ENCODE measurements around the gene ZNF814. TPM values are rescaled to one million over a fixed set of nuclear protein-coding genes. Genes with fewer than 3 reads are reported as not detected.
A peak's percentile ranks its signal among the peaks of the same experiment; 100 is the strongest.
"Not testable (repeated sequence)": the region's sequence is repeated elsewhere in the genome, so short reads cannot be mapped to it uniquely, and the experiment has no call there.

ZNF814 gene
- polyA plus RNA-seq (ENCODE audit: insufficient read length in 4 of 4): 10 to 100 TPM; 36.3 to 84.0 (median 53.2) TPM

DNA sequence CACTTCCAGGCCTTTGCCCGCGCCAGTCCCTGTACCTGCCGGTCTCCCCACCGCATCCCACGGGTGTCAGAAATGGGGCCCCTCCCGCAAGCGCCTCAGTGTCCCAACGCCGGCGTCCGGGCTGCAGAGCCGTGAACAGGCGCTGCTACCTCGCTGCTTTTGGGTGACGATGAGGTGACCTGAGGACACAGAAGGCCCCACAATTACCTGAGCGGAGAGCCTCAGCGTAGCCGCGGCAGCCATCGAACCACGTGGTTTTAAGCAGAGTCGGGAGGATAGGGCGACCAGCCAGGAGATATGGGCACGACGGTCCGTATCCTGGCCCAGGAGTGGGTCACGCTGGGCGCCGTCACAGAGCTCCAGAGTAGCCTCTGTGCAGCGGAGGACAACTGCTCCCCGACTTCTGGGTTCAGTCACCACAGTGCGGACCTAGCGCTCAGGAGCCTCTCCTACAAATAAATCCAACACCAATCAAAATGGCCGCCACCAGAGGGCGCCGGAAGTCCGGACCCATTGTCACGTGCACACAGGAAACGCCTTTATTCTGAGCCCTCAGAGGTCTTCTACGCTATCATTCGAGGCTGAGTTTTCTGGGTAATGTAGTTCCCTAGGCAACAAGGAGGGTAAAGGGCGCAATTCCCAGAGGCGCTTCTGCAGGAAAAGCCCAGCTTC is at the start of gene ZNF814:
Gene ZNF814 (minus strand): TSS at position 478 of the 672 bp plus-strand sequence. CDS start 235 bp downstream, at position 243.
- DNase-seq (ENCODE audit: low read depth in 4 of 4, low spot score in 3 of 4): peak; percentile 67 to 81 (median 76)

DNA sequence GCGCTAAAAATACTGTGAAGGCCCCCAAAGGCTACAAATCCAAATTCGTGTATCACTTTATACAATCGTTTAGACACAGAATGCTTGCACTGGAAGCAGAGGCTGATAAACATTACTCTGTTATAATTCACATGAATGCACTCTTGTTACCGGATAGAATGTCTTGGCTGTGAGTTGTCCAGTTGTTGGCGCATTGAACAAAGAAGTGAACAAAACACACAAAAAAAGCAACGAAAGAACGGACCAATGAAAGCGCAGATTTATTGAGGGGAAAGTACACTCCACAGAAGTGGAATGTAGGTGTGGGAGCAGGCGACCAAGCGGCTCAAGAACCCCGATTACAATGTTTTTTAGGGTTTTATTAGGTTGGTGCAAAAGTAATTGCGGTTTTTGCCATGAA is 46.9 kb upstream of the ZNF814 start:
- no peak for DNase-seq (ENCODE audit: low read depth in 4 of 4, low spot score in 3 of 4)

DNA sequence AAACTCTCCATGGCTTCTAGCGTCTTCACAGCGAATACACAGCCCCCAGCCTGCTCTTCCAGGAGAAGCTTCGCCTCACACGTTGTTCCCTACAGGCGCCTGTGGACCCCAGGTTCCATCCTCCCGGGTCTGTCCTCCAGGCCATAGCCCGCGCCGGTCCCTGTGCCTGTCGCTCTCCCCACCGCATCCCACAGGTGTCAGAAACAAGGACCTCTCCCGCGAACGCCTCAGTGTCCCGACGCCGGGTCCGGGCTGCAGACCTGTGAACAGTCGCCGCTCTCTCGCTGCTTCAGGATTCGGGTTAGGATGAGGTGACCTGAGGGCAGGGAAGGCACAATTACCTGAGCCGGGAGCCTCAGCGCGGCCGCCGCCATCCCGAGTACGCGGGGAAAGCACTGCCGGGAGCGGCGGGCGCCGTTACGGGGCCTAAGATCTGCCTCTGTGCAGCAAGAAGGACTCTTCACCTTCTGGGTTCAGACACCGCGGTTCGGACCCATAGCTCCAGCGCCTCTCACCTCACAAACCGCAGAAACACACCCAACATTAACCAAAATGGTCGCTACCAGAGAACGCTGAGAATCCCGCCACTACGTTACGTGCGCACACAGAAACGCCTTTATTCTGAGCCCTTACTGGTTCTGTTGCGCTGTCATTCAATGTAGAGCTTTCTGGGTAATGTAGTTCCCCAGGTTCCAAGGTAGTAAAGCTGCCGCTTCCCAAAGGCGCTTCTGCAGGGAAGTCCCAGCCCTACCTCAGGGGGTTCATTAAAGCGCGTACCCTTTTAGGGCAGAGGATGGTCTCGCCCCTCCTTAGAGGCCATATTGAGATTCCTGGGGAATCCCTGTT is 46.2 kb upstream of the ZNF814 start, which contains the start of gene ZNF418:
Gene ZNF418 (minus strand): TSS at position 583 of the 846 bp plus-strand sequence. CDS start 1,580 bp downstream, outside the sequence.
- DNase-seq (ENCODE audit: low read depth in 4 of 4, low spot score in 3 of 4): peak; percentile 62 to 83 (median 73)

DNA sequence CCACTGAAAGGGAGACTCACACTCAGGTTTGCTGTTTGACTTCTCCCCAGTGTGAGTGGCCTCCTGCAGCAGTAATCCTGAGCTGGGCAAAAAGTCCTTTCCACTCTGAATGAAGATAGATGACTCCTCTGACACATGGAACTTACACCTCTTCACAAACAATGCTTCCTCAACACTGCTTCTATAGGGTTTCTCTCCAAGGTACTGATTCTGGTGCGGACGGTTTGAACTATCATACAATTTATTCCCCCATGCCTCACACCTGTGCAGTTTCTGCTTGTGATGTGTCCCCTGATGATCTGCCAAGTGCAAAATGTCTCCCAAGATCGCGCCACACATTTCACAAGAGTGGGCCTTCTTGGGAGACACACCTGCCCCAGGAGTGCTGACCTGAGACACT is 38.8 kb upstream of the ZNF814 start:
- no peak for DNase-seq (ENCODE audit: low read depth in 4 of 4, low spot score in 3 of 4)

DNA sequence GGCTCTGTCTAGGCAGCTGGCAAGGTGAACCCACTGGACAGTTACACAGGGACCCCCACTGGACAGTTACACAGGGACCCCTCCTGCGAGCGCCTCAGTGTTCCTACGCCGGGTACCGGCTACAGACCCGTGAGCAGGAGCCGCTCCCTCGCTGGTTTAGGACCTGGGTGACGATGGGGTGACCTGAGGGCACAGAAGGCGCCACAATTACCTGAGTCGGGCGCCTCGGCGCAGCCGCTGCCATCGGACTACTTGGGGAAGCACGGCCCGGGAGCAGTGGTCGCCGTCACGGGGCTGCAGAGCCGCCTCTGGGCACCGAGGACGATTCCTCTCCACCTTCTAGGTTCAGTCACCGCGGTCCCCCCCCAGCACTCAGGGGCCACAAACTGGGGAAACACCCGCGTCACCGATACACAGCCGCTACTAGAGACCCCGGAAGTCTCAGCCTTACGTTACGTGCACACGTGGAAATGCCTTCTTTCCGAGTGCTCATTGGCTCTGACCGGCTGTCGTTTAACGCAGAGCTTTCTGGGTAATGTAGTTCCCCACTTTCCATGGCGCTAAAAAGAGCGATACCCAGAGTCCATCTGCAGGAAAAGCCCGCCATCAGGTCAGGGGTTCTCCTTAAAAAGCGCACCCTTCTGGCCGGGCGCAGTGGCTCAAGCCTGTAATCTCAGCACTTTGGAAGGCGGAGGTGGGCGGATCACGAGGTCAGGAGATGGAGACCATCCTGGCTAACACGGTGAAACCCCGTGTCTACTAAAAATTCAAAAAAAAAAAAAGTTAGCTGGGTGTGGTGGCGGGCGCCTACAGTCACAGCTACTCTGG is 27.5 kb upstream of the ZNF814 start, which contains the start of gene ZNF417:
Gene ZNF417 (minus strand): TSS at position 425 of the 828 bp plus-strand sequence. CDS start 181 bp downstream, at position 244.
- DNase-seq (ENCODE audit: low read depth in 4 of 4, low spot score in 3 of 4): peak; percentile 85 to 94 (median 88)

DNA sequence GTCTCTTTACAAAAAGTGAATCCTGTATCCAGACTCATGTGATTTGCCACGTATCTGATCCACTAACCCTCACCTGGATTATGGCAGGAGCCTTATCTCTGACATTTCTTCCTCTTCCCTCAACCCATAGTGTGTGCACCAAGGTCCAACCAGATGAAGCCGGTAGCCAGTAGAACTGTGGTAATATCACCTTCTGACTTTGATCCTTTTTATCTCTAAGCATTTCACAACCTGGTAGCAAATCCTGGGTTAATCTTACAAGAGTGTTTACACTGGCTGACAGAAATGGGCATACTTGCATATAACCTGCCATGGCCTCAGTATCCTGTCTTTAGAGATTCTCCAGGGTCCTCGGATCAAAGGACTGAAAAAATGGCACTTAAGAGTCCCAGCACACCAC is 25.7 kb upstream of the ZNF814 start:
- no peak for DNase-seq (ENCODE audit: low read depth in 4 of 4, low spot score in 3 of 4)

DNA sequence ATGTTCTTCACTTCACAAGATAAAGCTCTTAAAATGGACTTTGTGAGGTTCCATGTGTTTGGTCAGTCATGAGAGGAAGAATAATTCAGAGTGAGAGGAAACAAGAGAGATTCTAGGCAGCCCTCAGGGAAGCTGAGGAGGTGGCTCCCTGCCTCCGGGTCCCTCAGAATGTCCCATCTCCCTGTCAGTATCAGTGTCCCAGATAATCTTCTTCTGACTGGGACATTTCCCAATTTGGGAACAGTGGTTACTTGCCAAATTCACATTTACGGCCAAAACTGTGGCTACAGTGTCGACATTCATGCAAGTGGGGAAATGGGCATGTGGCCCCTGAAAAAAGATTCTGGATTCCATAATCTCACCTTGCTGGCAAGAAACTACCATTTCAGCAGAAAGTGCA is 18.6 kb upstream of the ZNF814 start:
- DNase-seq (ENCODE audit: low read depth in 4 of 4, low spot score in 3 of 4): no peak

DNA sequence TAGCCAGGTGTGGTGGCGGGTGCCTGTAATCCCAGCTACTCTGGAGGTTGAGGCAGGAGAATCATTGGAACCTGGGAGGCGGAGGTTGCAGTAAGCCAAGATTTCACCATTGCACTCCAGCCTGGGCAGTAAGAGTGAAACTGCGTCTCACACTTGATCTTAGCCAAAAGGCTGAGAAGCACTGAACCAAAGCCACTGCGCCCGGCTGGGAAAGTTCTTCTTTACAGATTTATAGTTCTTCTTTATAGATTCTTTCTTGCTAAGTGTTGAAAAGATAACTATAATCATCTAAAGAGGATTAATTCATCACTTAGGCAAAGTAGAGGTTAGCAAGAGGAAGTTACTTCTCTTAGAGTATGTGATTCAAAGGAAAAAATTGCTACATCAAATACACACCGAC is 16.4 kb upstream of the ZNF814 start:
- no peak for DNase-seq (ENCODE audit: low read depth in 4 of 4, low spot score in 3 of 4)

DNA sequence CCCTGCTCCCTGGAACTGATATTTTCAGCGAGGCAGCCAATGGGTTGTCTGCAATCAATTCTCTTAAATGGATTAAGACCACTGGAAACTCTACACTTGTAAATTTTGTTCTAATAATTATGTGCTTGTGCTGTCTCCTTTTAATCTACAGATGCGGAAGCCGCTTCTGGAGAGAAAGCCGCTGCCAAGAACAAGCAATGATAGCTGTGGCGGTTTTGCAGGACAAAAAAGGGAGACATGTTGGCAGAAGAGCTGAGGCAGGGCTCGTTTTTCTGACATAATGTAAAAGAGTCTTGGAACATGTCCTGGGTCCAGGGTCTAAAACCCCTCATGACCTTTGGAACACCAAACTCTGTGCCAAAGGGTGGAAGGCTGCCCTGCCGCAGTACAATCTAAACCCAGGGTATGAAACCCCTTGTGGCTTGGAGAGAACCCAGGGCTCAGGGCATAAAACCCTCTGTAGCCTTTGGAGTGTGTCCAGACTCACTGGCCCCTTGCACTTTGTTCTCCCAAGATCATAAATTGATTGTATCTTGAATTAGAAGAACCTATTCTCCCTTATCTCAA is 14.9 kb upstream of the ZNF814 start:
- DNase-seq (ENCODE audit: low read depth in 4 of 4, low spot score in 3 of 4): no peak

DNA sequence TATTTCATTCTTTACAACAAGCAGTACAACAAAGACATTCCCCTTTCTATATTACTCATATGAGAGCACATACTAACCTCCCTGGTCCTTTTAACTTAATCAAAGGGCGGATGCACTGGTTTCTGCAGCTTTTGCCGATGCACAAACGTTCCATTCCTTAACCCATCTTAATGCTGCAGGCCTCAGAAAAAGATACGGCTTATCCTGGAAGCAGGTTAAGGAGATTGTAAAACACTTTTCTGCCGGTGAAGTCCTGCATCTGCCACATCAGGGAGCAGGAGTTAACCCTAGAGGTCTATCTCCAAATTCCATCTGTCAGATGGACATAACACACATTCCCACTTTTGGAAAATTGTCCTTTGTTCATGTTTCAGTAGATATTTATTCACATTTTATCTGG is 11.5 kb upstream of the ZNF814 start:
- no peak for DNase-seq (ENCODE audit: low read depth in 4 of 4, low spot score in 3 of 4)

DNA sequence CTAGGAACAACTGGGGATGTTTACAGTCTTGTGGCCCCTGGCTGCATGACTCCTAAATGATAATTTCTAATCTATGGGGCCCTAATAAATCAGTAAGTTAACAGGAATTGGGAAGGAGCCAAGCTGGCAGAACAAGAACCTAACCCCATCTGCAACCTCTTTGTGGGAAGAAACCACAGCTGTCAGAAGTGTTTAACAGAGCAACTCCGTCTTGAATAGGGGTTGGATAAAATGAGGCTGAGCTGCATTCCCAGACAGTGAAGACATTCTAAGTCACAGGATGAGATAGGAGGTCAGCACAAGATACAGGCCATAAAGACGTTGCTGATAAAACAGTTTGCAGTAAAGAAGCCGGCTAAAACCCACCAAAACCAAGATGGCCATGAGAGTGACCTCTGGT is 1.9 kb upstream of the ZNF814 start:
- DNase-seq (ENCODE audit: low read depth in 4 of 4, low spot score in 3 of 4): not testable (repeated sequence)

DNA sequence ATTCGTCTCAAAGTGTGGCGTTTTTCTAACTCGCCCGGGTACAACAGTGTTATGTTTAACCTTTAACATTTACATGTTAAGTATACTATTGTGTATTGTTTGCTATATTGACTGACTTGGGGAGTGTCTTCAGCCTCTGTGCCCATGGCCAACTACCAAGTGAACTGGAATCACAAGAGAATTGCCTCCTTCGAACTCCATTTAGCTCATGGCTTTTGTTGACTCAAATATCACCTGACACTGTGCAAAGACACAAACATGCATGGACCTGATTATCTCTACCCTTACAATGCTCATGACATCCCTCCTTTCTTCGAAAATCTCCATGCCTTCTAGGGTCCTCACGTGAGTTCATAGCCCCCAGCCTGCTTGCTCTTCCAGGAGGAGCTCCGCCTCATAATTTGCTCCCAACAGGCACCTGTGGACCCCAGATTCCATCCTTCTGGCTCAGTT is 704 bp downstream of the ZNF814 start:
- DNase-seq (ENCODE audit: low read depth in 4 of 4, low spot score in 3 of 4): peak in 1 of 4 donors; percentile 5

DNA sequence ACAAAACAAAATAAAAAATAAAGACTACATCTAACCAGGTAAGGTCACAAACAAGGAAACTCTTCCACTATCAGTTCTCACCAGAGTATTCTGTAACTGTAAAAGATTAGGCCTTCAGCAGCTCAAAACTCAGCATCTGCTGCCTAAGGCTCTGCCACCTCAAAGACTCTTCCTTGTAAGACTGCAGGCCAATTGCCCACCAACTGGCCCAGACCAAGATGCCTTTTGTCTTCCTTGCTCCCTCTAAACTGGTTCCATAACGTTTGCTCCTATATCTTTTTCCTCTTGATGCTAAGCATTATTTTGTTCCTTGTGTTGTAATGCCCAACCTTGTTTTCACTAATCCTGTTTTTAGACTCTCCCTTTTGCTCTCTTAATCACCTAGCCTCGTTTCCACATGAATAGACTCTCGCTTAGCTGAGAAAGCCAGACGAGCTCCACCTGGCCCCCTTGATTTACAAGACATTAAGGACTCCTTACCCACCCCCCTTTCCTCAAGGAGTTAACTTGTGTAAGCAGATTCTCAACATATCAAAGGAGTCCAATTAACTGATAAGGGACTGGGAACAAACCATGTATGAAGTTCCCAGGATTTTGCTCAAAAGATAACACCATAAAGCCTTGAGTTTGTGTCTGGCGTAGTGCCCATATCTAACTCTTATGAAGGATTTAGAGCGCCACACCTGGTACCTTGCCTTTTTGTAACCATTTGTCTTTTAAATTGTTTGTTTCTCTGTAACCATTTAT is 1.5 kb downstream of the ZNF814 start:
- peak in 3 of 4 donors; percentile 26 to 50 (median 39) for DNase-seq (ENCODE audit: low read depth in 4 of 4, low spot score in 3 of 4)

DNA sequence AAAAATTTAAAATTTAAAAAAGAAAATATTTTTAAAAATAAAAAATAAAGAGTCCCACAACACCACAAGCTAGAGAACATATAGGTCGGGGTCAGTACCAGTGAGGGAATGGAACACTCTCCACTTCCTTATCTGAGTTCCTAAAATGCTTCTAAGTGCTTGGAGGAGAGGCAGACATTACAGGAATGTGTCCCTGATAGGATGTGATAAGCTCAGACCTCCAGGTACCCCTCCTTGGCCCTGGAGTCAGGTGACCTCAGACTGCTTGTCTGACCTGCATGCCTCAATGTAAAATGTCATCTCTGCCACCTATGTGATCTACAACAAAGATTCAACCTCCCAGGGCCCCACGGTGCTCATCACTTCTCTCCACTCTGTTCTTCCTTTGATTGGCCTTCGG is 2.8 kb downstream of the ZNF814 start:
- no peak for DNase-seq (ENCODE audit: low read depth in 4 of 4, low spot score in 3 of 4)

DNA sequence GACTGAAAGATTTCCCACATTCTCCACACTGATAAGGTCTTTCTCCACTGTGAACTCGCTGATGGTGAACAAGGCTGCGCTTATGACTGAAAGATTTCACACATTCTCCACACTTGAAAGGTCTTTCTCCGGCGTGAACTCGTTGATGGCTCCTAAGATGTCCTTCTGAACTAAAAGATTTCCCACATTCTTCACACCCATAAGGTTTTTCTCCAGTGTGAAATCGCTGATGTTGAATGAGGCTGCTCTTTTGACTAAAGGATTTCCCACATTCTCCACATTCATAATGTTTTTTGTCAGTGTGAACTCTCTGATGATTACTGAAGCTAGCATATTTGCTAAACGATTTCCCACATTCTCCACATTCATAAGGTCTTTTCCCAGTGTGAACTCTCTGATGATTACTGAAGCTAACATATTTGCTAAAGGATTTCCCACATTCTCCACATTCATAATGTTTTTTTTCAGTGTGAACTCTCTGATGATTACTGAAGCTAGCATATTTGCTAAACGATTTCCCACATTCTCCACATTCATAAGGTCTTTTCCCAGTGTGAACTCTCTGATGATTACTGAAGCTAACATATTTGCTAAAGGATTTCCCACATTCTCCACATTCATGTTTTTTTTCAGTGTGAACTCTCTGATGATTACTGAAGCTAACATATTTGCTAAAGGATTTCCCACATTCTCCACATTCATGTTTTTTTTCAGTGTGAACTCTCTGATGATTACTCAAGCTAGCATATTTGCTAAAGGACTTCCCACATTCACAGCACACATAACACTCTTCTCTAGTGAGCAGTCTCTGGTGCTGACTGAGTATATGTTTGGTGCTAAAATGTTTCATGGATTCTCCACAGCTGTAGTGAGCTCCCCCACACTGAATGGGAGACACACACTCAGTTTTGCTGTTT is 14.7 kb downstream of the ZNF814 start:
- DNase-seq (ENCODE audit: low read depth in 4 of 4, low spot score in 3 of 4): not testable (repeated sequence)

DNA sequence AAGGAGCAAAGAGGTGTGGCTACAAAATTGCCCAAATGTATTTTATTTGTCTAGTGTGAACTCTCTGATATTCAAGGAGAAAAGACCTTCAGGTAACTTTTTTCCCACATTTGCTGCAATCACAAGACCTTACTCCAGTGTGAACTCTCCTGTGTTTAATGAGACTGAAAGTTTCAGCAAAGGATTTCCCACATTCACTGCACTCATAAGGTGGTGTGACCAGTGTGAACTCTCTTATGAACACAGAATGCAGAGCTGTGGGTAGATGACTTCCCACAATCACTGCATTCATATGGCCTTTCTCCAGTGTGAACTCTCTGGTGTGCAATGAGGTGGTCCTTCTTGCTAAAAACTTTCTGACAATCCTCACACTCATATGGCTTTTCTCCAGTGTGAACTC is 16.4 kb downstream of the ZNF814 start:
- no peak for DNase-seq (ENCODE audit: low read depth in 4 of 4, low spot score in 3 of 4)

DNA sequence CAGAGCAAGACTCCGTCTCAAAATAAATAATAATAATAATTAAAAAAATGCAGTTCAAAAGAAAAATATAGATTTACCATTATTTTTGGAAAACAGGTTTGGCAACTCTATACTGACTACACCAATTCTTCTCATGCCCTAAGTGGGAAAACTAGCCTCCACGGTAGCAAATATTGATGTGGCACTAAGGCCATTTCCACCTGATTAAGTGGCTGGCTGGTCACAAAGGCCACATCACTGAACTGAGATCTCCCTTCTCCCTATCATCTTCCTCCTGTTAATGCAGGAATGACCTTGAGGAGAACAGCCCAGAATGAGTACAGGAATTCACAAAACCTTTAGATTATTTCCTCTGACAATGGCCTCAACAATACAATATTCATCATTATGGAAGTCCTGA is 18.6 kb downstream of the ZNF814 start:
- no peak for DNase-seq (ENCODE audit: low read depth in 4 of 4, low spot score in 3 of 4)

DNA sequence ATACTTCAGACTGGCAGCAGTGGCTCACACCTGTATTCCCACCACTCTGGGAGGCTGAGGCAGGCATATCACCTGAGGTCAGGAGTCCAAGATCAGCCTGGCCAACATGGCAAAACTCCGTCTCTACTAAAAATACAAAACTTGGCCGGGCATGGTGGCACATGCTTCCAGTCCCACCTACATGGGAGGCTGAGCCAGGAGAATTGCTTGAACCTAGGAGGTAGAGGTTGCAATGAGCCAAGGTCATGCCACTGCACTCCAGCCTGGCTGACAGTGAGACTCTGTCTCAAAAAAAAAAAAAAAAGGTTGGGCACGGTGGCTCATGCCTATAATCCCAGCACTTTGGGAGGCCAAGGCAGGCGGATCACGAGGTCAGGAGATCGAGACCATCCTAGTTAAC is 19.2 kb downstream of the ZNF814 start:
- not testable (repeated sequence) for DNase-seq (ENCODE audit: low read depth in 4 of 4, low spot score in 3 of 4)

All from left renal pelvis (tissue), 4 donors.